Measurements from ENCODE around the gene MBD6. TPM values are rescaled to one million over a fixed set of nuclear protein-coding genes. Genes with fewer than 3 reads are reported as not detected.

The MBD6 gene
- total and polyA plus RNA-seq, 2 of the 13 experiments (the other 11 are each of a cell fraction or from before 2014, with no cell fraction given): 4.1 to 5.9 TPM

GRCh38 chr12:57564178-57564740 lies 41.6 kb downstream of the MBD6 start:
- ATAC-seq: no peak
- BruUV-seq (replicated peaks): no TSS peak
- H3K4me1 ChIP-seq (ENCODE audit: insufficient read depth, low read length): no peaks in the 10 kb centered on the region
- H3K4me2 ChIP-seq (ENCODE audit: low read depth, low read length): no peak overlapping the region
- DNase-seq (ENCODE audit: low spot score): no peak
- no peak overlapping the region for H3K4me3 ChIP-seq (replicated peaks in 1 of 3; ENCODE audit: insufficient read depth in 1 of 3, low read depth in 2 of 3, low read length in 3 of 3)
- H3K27ac ChIP-seq (ENCODE audit: extremely low read length, insufficient read depth, low read length): no peak overlapping the region
- H4K20me1 ChIP-seq (ENCODE audit: insufficient read depth, low read length): no peaks in the 10 kb centered on the region
- H3K27me3 ChIP-seq (ENCODE audit: control insufficient read depth in 1 of 2, insufficient read depth in 2 of 2, low read length in 2 of 2): no peaks in the 10 kb centered on the region
- H2AFZ ChIP-seq (ENCODE audit: low read length): no peak overlapping the region
- no peaks in the 10 kb centered on the region for H3K36me3 ChIP-seq (replicated peaks in 1 of 2; ENCODE audit: control insufficient read depth in 1 of 2, insufficient read depth in 2 of 2, low read length in 2 of 2)
- intact Hi-C loops (cut with micrococcal nuclease; ENCODE audit: unreplicated experiment) (no loop called here), in situ Hi-C loops (cut with HindIII; ENCODE audit: extremely low pct_ligation_motif_present, low pct_unique_long_range_greater_than_20kb) (no loop called here)
- 51% methylated on average over 7 of the region's 7 CpGs for WGBS (ENCODE audit: low lambda C conversion rate)
- FAIRE-seq: no peak
- no peak for TF ChIP-seq ZNF331 (CRISPR knock-in tag; IDR thresholded peaks at IDR 0.05)
- no peak for TF ChIP-seq HDAC2 (CRISPR knock-in tag; IDR thresholded peaks at IDR 0.05)
- TF ChIP-seq ZNF468 (CRISPR knock-in tag; IDR thresholded peaks at IDR 0.05): no peak
- no peak for TF ChIP-seq KDM2A (CRISPR knock-in tag; IDR thresholded peaks at IDR 0.05; ENCODE audit: borderline replicate concordance, low read depth)
- TF ChIP-seq ZBTB25 (CRISPR knock-in tag; IDR thresholded peaks at IDR 0.05): no peak
- no peak for TF ChIP-seq ZNF207 (IDR thresholded peaks at IDR 0.05; ENCODE audit: borderline replicate concordance)
- TF ChIP-seq ZNF709 (CRISPR knock-in tag; IDR thresholded peaks at IDR 0.05): no peak
- TF ChIP-seq BRCA1 (CRISPR knock-in tag; IDR thresholded peaks at IDR 0.05): no peak
- TF ChIP-seq GLMP (CRISPR knock-in tag; IDR thresholded peaks at IDR 0.05; ENCODE audit: borderline replicate concordance): no peak
- TF ChIP-seq RARA (CRISPR knock-in tag; IDR thresholded peaks at IDR 0.05): no peak
- no peak for TF ChIP-seq SP1 (IDR thresholded peaks at IDR 0.05)
- no peak for TF ChIP-seq SP1 (CRISPR knock-in tag; IDR thresholded peaks at IDR 0.05)
- no peak for TF ChIP-seq ZNF850 (CRISPR knock-in tag; conservative IDR thresholded peaks at IDR 0.05)
- TF ChIP-seq TCF7L2 (IDR thresholded peaks at IDR 0.05; ENCODE audit: low read depth, low read length): no peak
- no peak for TF ChIP-seq SCMH1 (CRISPR knock-in tag; IDR thresholded peaks at IDR 0.05; ENCODE audit: borderline replicate concordance)
- no peak for TF ChIP-seq RAD51 (IDR thresholded peaks at IDR 0.05; ENCODE audit: borderline replicate concordance)
- TF ChIP-seq ZNF24 (IDR thresholded peaks at IDR 0.05): no peak
- no peak for TF ChIP-seq PLSCR1 (CRISPR knock-in tag; IDR thresholded peaks at IDR 0.05; ENCODE audit: borderline replicate concordance)
- TF ChIP-seq REST (IDR thresholded peaks at IDR 0.05; ENCODE audit: borderline replicate concordance in 1 of 2, low read depth in 1 of 2, low read length in 2 of 2): no peak
- CTCF ChIA-PET (ENCODE audit: low intra/inter-chr PET ratio, low total read pairs): no interaction called here
- H3K9me3 ChIP-seq (ENCODE audit: low read length): no peaks in the 10 kb centered on the region
- H3K79me2 ChIP-seq (ENCODE audit: insufficient read depth, low read length): no peaks in the 10 kb centered on the region
- no peak overlapping the region for H3K9ac ChIP-seq (ENCODE audit: insufficient read depth, low read depth, low read length)
- POLR2A ChIA-PET: no interaction called here

Data from HepG2 (cell line).